GM23338 (cell line): ENCODE results near the gene NKAIN2.

ENCODE experiments used
- EZH2phosphoT487 ChIP-seq: fragments of 200-600 bp; sonication (generic); IDR thresholded peaks from one replicate; pipeline ENCODE4 v1.8.1; 2018; ENCODE audit warnings: antibody characterized with exemption; ENCODE audit not compliant: unreplicated experiment
- POLR2AphosphoS5 ChIP-seq: IDR thresholded peaks from 2 replicates; pipeline ENCODE4 v1.6.1; 2016; ENCODE audit warnings: antibody characterized with exemption, low read depth

GRCh38 chr6:124446961-124447360 lies 643.3 kb downstream of the NKAIN2 start:
- TF ChIP-seq EZH2phosphoT487 = no peak
- TF ChIP-seq POLR2AphosphoS5 = no peak
